Endodermal cell (in vitro differentiated cells): Measurements from ENCODE around the gene TUBGCP2. TPM values are rescaled to one million over a fixed set of nuclear protein-coding genes. Genes with fewer than 3 reads are reported as not detected.

ENCODE experiments used
- DNase-seq: peaks from one replicate; pipeline ENCODE4 v3.0.0-alpha.2; 2017
- H3K27ac ChIP-seq: 2 replicates; pipeline ENCODE4 v1.5.1; 2013; ENCODE audit warnings: mild to moderate bottlenecking, low read depth, low read length, moderate library complexity
- H3K27me3 ChIP-seq: 2 replicates; pipeline ENCODE4 v1.6.1; 2013; ENCODE audit warnings: mild to moderate bottlenecking, low read length, moderate library complexity; ENCODE audit not compliant: insufficient read depth, control insufficient read depth, poor library complexity, severe bottlenecking
- H3K36me3 ChIP-seq: 2 replicates; pipeline ENCODE4 v1.7.0; 2013; ENCODE audit warnings: mild to moderate bottlenecking, low read length, moderate library complexity; ENCODE audit not compliant: control insufficient read depth, insufficient read depth
- H3K4me1 ChIP-seq: one replicate; pipeline ENCODE4 v1.7.0; 2013; ENCODE audit warnings: low read length; ENCODE audit not compliant: control insufficient read depth, insufficient read depth
- H3K4me3 ChIP-seq: 2 replicates; pipeline ENCODE4 v1.5.1; 2013; ENCODE audit warnings: mild to moderate bottlenecking, low read length, moderate library complexity
- H3K9ac ChIP-seq: 2 replicates; pipeline ENCODE4 v1.6.1; 2013; ENCODE audit warnings: mild to moderate bottlenecking, low read length, moderate library complexity; ENCODE audit not compliant: poor library complexity, severe bottlenecking; ENCODE audit errors: extremely low read depth
- H3K9me3 ChIP-seq: 2 replicates; pipeline ENCODE4 v1.6.1; 2013; ENCODE audit warnings: mild to moderate bottlenecking, low read length, moderate library complexity; ENCODE audit not compliant: control insufficient read depth
- H3K27ac Mint-ChIP-seq: 2 replicates; pipeline ENCODE4 v1.8.0; 2020; ENCODE audit warnings: mixed read lengths
- H3K27me3 Mint-ChIP-seq: 2 replicates; pipeline ENCODE4 v1.8.0; 2021; ENCODE audit warnings: mild to moderate bottlenecking, mixed read lengths; ENCODE audit not compliant: insufficient read depth
- H3K36me3 Mint-ChIP-seq: 2 replicates; pipeline ENCODE4 v1.8.0; 2020; ENCODE audit warnings: low read depth, mixed read lengths
- H3K4me1 Mint-ChIP-seq: 2 replicates; pipeline ENCODE4 v1.8.0; 2020; ENCODE audit warnings: mixed read lengths
- H3K4me3 Mint-ChIP-seq: 2 replicates; pipeline ENCODE4 v1.8.0; 2020; ENCODE audit warnings: mild to moderate bottlenecking, moderate library complexity, mixed read lengths
- H3K9me3 Mint-ChIP-seq: 2 replicates; pipeline ENCODE4 v1.8.0; 2020; ENCODE audit warnings: mild to moderate bottlenecking, mixed read lengths
- WGBS, 2 experiments: methylation state at CpG; one replicate each; pipeline versions ENCODE4 v1.1.5 to v1.1.7; 2013; ENCODE audit warnings: missing lambda C conversion rate in 2 of 2, mixed read lengths in 1 of 2; ENCODE audit not compliant: insufficient coverage in 1 of 2, insufficient read length in 1 of 2; 5-methylcytosine and 5-hydroxymethylcytosine counted together
- total RNA-seq, 2 donors: library from RNA; stranded (reverse); fragmentation: NEBNext Ultra II Directional in 1 of 2; extraction: Animal tissue kit (Norgen Biotek cat#: 25700) in 1 of 2; gene quantifications; 2 replicates in 1 of 2; 3 replicates in 1 of 2; pipeline ENCODE4 v1.2.1, GENCODE V29; 2021
- TF ChIP-seq, protein P1 (sequence below): fragments of 200-600 bp; sonication (generic); conservative IDR thresholded peaks from 2 replicates; pipeline ENCODE4 v1.5.0; 2021; ENCODE audit warnings: antibody characterized with exemption, mild to moderate bottlenecking

The TUBGCP2 gene
- total RNA-seq, 2 donors from 2014 or later: 52.8 to 63.0 TPM

DNA sequence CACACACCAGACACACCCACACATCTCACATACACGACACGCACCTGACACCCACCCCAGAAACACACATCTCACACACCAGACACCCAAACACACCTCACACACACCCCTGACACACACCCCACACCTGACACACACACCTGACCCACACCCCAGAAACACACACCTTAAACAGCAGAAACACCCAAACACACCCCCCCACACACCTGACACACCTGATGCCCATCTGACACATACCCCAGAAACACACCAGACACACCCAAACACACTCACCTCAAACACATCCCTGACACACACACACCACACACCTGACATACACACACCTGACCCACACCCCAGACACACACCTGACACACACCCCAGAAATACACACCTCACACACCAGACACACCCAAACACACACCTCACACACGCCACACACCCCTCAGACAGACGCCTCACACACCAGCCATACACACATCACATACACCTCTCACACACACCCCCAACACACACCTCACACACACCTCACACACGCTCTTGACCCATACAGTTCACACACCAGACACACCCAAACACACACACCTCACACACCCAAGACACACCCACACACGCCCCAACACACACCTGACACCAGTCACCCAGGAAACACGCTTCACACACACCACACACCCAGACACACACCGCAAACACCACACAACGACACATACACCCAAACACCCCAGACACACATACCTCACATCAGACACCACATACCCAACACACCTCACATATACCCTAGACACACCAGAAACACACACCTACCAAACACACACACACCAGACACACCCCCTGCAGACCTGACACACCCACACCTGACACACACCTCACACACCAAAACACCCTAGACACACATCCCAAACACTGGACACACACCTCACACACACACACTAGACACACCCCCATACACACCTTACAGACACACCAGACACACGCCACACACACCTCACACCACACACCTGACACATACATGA is 29.7 kb upstream of the TUBGCP2 start:
- Mint-ChIP-seq H3K27ac (no peak overlapping the region), H3K27me3 (peaks cover 10% of the 10 kb centered on the region), H3K4me3 (no peak overlapping the region), H3K4me1 (no peaks in the 10 kb centered on the region), H3K9me3 (peaks cover 2% of the 10 kb centered on the region), H3K36me3 (no peaks in the 10 kb centered on the region)
- Histone ChIP-seq H3K4me3 (no peak overlapping the region), H3K27me3 (peaks cover 83% of the 10 kb centered on the region), H3K4me1 (no peaks in the 10 kb centered on the region), H3K9me3 (peaks cover 11% of the 10 kb centered on the region), H3K36me3 (no peaks in the 10 kb centered on the region), H3K9ac (no peak overlapping the region), H3K27ac (no peak overlapping the region)
- TF ChIP-seq, protein P1, sequence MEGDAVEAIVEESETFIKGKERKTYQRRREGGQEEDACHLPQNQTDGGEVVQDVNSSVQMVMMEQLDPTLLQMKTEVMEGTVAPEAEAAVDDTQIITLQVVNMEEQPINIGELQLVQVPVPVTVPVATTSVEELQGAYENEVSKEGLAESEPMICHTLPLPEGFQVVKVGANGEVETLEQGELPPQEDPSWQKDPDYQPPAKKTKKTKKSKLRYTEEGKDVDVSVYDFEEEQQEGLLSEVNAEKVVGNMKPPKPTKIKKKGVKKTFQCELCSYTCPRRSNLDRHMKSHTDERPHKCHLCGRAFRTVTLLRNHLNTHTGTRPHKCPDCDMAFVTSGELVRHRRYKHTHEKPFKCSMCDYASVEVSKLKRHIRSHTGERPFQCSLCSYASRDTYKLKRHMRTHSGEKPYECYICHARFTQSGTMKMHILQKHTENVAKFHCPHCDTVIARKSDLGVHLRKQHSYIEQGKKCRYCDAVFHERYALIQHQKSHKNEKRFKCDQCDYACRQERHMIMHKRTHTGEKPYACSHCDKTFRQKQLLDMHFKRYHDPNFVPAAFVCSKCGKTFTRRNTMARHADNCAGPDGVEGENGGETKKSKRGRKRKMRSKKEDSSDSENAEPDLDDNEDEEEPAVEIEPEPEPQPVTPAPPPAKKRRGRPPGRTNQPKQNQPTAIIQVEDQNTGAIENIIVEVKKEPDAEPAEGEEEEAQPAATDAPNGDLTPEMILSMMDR: no peak
- DNase-seq: no peak
- 82 to 90% methylated on average over 6 to 10 of the region's 10 CpGs for WGBS, 2 experiments

DNA sequence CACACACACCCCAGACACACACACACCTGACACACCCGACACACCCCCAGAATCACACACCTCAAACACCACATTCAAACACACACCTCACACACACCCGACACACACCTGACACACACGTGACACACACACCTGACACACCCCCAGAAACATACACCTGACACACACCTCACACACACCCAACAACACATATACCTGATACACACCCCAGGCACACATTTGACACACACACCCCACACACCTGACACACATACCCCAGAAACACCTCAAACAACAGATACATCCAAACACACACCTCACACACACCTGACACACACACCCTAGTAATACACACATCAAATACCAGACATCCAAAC is 28.7 kb upstream of the TUBGCP2 start:
- Histone ChIP-seq H3K9me3 (peaks cover 11% of the 10 kb centered on the region), H3K27me3 (peaks cover 94% of the 10 kb centered on the region), H3K4me1 (no peaks in the 10 kb centered on the region), H3K36me3 (no peaks in the 10 kb centered on the region), H3K9ac (no peak overlapping the region), H3K4me3 (no peak overlapping the region), H3K27ac (no peak overlapping the region)
- no peak for DNase-seq
- Mint-ChIP-seq H3K9me3 (peaks cover 2% of the 10 kb centered on the region), H3K4me1 (no peaks in the 10 kb centered on the region), H3K4me3 (no peak overlapping the region), H3K36me3 (no peaks in the 10 kb centered on the region), H3K27ac (no peak overlapping the region), H3K27me3 (peaks cover 14% of the 10 kb centered on the region)
- TF ChIP-seq, protein P1: no peak
- WGBS, 2 experiments: 84 to 89% methylated on average over 3 of the region's 3 CpGs

DNA sequence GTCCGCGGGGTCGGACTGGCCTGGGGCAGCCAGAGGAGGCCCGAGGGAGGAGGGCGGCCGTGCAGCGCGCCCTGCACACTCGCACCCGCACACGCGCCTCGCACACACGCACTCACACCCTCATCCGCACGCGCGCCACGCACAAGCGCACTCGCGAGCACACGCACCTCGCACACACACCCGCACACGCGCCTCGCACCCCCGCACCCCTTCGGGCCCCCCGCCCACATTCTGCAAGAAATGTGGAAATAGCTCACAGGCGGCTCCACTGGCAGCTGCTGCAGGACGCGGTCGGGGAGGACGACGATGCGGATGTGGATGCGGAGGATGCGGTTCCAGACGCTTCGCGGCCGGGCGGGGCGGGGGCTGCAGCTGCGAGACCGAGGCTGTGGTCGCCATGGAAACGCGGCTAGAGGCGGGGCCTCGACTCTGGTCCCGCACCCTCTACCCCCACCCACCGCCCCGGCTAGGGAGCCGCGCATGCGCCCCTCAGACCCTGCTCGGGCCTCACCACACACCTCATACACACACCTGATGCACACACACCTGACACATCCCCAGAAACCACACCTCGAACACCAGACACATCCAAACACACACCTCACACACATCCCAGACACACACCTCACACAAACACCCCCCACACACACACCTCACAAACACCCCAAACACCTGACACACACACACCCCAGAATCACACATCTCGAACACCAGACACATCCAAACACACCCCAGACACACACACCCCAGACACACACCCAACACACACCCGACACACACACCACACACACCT is 28.1 kb upstream of the TUBGCP2 start, which contains the start of gene CALY:
Gene CALY (minus strand): TSS at position 320 of the 793 bp plus-strand sequence. CDS start 7,907 bp downstream, outside the sequence.
- no peak within 1 kb of the TSS for H3K27ac ChIP-seq
- no peaks in the 10 kb centered on the region for H3K4me1 Mint-ChIP-seq
- TF ChIP-seq, protein P1: no peak
- H3K9me3 ChIP-seq: peaks cover 11% of the 10 kb centered on the region
- H3K4me3 Mint-ChIP-seq: no peak within 1 kb of the TSS
- H3K27me3 ChIP-seq: peaks cover 96% of the 10 kb centered on the region
- DNase-seq: peak; percentile 80
- H3K9me3 Mint-ChIP-seq: peaks cover 5% of the 10 kb centered on the region
- 41 to 46% methylated on average over 16 to 63 of the region's 63 CpGs for WGBS, 2 experiments
- no peak within 1 kb of the TSS for H3K4me3 ChIP-seq
- no peak within 1 kb of the TSS for H3K9ac ChIP-seq
- no peak within 1 kb of the TSS for H3K27ac Mint-ChIP-seq
- no peaks in the 10 kb centered on the region for H3K36me3 ChIP-seq
- H3K4me1 ChIP-seq: no peaks in the 10 kb centered on the region
- H3K36me3 Mint-ChIP-seq: no peaks in the 10 kb centered on the region
- peaks cover 20% of the 10 kb centered on the region for H3K27me3 Mint-ChIP-seq
